ENCODE results near the gene OR4X2.
"Not testable (repeated sequence)": the region's sequence is repeated elsewhere in the genome, so short reads cannot be mapped to it uniquely, and the experiment has no call there.

Gene OR4X2, protein sequence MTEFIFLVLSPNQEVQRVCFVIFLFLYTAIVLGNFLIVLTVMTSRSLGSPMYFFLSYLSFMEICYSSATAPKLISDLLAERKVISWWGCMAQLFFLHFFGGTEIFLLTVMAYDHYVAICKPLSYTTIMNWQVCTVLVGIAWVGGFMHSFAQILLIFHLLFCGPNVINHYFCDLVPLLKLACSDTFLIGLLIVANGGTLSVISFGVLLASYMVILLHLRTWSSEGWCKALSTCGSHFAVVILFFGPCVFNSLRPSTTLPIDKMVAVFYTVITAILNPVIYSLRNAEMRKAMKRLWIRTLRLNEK

DNA sequence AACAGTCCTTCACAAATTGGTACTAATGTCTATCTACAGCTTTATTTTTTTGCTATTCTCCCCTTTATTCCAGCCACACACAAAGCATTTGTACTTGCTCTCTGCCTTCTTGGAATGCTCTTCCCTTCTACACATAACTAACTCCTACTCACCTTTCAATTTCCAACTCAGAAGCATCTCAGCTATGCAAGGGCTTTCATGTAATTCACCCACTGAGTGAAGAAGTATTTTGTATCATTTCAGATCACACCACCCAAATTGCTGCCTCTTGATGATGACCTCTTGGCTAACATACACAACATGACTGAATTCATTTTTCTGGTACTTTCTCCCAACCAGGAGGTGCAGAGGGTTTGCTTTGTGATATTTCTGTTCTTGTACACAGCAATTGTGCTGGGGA is at the start of gene OR4X2:
Gene OR4X2, plus strand, starts transcription at position 301 of the 400 bp plus-strand sequence. Its CDS starts 0 bp downstream, at position 301.
- no peak for DNase-seq

DNA sequence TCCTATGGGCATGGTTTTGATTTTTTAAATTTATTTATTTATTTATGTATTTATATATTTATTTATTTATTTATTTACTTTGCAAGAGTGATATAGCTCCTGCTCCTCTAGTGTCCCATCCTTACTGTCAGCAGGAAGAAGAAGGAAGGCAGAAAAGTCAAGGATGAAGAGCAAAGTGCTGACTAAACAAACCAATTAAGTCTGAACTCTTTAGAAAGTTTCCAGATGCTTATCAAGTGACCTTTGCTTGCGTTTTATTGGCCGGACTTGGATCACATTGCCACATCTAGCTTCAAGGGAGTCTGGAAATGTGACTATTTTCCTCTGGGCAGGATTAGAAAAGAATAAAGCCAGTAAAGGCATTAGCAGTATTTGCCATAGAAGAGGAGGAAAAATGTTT is 37.0 kb upstream of the OR4X2 start:
- no peak for DNase-seq

DNA sequence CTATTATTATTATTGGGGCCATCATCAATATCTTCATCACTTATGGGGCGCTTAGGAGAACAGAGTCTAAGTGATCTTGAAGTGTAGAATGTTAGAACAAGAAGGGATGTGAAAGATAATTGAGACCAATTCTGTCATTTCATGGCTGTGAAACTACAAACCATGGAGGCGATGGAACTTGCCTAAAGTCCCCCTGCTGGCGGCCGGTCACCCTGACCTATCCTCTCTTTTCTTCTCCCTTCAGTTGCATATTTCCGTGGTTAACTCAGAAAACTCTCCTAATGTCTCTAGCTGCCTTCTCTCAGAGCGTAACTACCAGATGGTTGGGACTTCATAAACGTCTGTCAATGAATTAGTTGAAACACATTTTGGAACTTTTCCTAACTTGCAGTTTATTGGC is 34.9 kb upstream of the OR4X2 start:
- DNase-seq = no peak

DNA sequence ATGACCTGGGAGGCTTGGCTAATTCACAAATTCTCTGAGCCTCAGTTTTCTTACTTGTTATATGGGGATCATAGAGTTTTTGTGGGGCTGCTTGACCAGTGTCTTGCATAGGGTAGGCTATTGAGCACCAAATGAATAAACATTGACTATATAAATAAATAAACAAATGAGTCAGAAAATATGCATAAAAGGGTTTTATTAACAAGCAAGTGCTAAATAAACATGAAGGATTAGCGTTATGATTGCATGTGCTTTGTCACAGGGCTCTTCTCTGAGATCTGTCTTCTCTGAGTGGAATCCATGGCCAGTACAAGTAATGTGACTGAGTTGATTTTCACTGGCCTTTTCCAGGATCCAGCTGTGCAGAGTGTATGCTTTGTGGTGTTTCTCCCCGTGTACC is 28.4 kb upstream of the OR4X2 start, which contains the start of gene OR4B1:
Gene OR4B1, plus strand, starts transcription at position 301 of the 400 bp plus-strand sequence. Its CDS starts 0 bp downstream, at position 301.
- no peak for DNase-seq

DNA sequence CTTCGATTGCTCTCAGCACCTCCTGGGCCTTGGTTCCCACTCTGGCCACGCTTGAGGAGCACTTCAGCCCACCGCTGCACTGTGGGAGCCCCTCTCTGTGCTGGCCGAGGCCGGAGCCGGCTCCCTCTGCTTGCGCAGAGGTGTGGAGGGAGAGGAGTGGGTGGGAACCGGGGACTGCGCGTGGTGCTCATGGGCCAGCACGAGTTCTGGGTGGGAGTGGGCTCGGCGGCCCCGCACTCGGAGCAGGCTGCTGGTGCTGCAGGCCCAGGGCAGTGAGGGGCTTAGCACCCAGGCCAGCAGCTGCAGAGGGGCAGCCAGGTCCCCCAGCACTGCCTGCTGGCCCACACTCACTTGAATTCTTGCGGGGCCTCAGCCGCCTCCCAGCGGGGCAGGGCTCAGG is 16.1 kb upstream of the OR4X2 start:
- no peak for DNase-seq

DNA sequence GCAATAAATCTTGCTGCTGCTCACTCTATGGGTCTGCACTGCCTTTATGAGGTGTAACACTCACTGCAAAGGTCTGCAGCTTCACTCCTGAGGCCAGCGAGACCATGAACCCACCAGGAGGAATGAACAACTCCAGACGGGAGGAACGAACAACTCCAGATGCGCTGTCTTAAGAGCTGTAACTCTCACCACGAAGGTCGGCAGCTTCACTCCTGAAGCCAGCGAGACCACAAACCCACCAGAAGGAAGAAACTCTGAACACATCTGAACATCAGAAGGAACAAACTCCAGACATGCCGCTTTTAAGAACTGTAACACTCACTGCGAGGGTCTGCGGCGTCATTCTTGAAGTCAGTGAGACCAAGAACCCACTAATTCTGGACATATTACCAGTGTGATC is 14.8 kb upstream of the OR4X2 start:
- not testable (repeated sequence) for DNase-seq

DNA sequence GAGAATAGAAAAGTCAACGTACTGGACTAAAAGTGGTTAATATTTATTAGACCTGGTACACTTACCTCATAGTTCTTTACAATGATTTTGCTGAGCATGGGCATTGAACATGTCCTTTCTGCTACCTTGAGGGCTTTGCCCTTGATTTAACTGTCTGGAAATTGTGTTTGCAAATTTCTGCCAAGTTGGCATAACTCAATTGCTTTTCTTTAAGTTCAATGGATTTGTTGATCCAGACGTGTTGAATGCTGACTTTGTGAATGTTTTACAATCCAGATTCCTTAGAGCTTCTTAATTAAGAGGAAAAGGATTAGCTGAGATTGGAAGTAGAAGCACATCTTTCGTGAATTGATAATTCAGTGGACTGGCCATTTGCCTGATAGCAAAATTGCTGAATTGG is 7.2 kb upstream of the OR4X2 start:
- no peak for DNase-seq

DNA sequence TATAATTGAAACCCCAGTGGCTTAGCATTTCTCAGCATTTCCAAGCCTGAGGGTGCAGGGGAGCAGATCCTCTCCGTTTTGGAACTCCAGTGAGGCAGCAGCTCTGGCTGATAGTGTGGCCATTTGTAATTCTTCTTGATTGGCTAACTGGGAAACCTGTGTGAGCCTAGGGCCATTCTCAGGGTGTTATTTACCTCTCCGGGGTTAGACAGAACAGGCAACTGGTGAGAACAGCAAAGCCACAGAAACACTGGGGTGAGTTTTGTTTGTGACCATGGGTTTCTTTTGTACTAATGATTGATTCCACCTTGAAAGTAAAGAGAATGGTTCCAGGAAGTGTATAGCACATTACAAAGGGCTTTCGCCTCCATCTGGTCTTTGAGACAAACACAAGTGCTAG is 2.4 kb upstream of the OR4X2 start:
- no peak for DNase-seq

DNA sequence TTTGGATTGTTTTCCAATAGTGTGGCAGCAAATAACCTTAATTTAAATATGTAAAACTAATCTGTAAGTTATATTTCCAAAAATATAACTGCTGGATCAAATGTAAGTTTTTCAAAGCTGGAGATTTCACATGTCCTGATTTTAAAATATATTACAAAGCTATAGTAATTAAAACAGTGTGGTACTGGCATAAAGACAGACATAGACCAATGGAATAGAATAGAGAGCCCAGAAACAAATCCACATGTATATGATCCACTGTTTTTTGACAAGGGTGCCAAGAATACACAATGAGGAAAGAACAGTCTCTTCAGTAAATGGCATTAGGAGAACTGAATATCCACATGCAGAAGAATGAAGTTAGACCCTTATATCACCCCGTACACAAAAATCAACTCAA is 4.0 kb downstream of the OR4X2 start:
- no peak for DNase-seq

DNA sequence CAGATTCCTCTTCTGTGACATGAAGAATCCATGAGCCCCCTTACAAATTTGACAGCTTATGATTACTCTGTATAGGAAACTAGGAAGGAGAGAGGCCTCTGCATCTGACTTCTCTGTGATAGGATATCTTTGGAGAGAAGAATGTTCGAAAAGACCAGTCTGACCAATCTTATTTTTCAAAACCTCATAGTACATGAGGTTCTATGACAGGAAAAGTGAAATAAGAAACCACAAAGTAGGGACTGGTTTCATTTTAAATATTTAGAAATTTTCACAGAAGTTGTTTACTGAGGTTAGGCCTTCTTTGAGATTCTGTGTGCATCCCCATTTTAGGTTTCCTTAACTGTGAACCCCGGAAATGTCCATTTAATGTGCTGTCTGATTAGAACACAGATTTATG is 16.7 kb downstream of the OR4X2 start:
- DNase-seq = no peak

DNA sequence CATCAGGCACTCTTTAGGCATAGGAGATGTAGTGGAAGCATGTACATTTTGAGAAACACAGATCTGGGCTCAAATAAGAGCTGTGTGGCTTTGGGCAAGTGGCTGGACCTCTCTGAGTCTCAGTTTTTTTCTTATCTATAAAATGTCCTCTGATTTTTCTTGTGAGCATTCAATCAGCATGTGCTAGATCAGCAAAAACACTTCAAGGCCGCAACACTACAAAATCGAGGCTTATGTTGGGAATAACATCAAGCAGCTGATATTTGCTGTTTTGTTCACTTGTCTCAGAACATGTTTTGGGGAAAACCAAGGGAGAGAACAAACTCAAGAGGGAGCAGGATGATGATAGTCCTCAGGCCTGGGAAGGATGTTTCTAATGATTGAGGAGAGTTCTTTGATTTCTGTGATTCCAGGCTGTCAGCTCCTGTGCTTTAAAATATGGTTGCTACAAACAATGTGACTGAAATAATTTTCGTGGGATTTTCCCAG is 18.6 kb downstream of the OR4X2 start, which contains the start of gene OR4X1:
Gene OR4X1, plus strand, starts transcription at position 439 of the 489 bp plus-strand sequence. Its CDS starts 0 bp downstream, at position 439.
- DNase-seq = no peak

DNA sequence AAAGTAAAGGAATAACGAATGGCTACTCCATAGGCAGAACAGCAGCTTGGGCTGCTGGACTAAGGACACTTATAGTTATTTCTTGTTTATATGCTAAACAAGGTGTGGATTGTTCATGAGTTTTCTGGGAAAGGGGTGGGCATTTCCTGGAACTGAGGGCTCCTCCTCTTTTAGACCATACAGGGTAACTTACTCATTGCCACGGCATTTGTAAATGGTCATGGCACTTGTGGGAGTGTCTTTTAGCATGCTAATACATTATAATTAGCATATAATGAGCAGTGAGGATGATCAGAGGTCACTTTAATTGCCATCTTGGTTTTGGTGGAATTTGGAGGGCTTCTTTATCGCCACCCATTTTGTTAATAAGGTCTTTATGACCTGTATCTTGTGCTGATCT is 25.7 kb downstream of the OR4X2 start:
- DNase-seq = no peak

DNA sequence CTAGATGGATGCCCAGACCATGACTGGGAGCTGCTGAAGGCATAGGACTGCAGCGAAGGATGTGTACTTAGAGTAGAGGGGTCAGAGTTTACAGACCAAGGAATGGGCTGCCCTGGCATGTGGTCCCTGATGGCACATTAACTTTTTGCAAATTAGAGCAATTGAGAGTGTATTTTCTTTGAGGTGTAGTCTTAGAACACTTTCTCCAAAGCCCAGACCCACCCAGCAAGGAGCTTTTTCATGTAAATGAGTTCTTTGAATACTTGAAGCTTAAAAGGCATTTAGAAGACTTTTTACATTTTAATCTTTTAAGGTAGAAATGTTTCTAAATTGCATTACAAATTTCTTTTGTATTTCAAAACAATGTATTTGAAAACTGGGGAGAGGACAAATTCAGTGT is 27.7 kb downstream of the OR4X2 start:
- DNase-seq = no peak
